ENCODE results near the gene SPATS2L.

The SPATS2L gene

GRCh38 chr2:200350850-200351285, 44.4 kb downstream of the SPATS2L start:
- DNase-seq (ENCODE audit: low spot score): no peak

GRCh38 chr2:200351815-200352214, 45.3 kb downstream of the SPATS2L start:
- DNase-seq (ENCODE audit: low spot score): no peak

- DNase-seq (ENCODE audit: low spot score): no peak
Observed at GRCh38 chr2:200352636-200353035, 46.1 kb downstream of the SPATS2L start.

GRCh38 chr2:200353120-200353519, 46.6 kb downstream of the SPATS2L start:
- no peak for DNase-seq (ENCODE audit: low spot score)

- DNase-seq (ENCODE audit: low spot score): no peak
Observed at GRCh38 chr2:200353874-200354273, 47.4 kb downstream of the SPATS2L start.

DNA sequence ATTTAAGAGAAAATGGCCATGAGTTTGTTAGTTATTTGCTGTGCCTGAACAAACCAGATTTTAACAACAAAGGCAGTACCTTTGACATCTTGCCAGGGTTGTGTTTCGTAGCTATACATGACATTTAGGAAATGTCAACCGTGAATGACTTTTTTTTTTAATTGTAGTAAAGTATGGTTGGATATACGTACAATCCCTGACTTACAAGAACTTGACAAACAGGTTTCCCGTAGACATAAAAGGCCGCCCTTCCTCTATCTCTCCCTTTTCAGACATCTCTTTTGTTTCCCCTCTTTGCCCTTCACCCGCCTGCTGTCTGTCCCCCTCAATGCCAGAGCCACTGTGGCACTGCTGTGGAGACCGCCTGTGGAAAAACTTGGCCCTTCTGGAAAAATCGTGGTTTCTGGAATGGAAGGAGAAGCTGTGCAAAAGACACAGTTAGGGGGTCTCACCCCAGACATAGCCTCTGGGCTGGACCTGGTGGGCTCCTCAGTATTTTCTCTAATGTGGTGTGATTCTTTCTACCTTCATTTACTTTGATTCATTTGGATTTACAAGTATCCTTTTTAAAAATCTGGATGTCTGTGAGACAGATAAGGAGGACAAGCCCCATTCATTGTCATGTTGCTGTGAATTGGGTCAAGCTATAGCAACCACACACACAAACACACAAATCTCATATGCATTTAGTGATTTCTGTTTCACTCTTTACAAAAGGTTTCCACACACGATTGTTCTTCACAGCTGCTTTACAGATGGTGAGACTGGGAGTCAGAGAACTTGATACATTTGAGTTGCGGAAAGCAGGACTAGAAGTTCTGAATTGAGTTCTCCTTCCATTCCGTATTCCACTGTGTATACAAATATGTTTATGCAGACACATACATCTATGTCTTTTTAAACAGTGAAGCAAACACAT, 48.6 kb downstream of the SPATS2L start:
- DNase-seq (ENCODE audit: low spot score): no peak

DNA sequence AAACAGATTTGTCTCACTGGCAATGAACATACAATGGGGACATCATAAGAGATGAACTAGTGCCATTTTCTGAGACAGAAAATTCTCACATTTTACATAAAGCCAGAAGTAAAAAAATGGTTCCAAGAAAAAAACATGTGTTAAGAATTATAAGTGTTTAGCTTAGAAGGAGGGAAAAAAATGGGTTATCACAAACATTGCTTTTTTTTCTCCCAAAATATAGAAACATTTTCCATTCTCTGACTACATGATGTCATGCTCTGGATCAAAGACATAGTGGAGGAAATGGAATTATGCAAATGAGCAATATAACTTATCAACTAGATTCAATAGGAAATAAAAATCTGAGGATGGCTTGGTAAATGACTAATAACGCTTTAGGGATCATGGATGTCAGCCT, 49.8 kb downstream of the SPATS2L start:
- DNase-seq (ENCODE audit: low spot score): no peak

DNA sequence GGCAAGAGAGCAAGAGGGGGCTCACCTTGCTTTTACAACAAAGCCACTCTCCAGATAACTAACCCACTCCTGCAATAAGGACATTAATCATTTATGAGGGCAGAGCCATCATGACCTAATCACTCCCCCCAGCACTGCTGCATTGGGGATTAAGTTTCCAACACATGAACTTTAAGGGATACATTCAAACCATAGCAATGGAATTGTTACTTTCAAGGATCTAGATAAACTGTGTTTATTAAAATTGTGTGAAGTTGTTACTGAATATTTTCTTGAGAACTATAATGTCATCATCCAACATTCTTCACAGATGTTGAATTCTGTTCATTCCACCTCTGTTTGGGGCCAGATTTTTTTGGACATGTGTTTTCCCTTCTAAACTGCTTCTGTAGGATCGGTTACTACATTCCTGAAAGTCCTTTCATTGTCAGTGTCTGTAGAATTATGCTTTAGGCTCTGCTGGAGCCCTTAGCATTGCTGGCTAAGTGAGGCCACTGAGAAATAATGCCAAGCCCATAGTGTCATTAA, 50.4 kb downstream of the SPATS2L start:
- DNase-seq (ENCODE audit: low spot score): no peak

DNA sequence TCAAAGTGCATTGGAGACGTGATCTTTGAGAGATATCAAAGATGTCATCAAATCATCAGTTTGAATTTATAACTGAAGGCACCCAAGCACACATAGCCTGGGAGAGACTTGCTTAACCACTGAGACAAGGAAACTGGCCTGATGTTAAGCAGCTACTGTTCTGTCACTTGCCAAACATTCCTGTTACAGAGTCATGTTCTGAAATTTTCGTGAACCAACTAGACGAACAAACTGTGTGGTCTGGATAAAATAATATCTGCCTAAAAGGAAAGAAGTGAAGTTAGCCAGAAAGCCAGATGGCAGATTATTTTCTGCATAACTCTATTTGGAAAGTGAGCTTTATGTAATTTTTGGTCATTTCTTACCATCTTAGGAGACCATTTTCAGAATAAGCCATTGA, 51.4 kb downstream of the SPATS2L start:
- DNase-seq (ENCODE audit: low spot score): peak; percentile 9

GRCh38 chr2:200359552-200359951, 53.1 kb downstream of the SPATS2L start:
- no peak for DNase-seq (ENCODE audit: low spot score)

GRCh38 chr2:200360364-200360763, 53.9 kb downstream of the SPATS2L start:
- DNase-seq (ENCODE audit: low spot score): no peak

DNA sequence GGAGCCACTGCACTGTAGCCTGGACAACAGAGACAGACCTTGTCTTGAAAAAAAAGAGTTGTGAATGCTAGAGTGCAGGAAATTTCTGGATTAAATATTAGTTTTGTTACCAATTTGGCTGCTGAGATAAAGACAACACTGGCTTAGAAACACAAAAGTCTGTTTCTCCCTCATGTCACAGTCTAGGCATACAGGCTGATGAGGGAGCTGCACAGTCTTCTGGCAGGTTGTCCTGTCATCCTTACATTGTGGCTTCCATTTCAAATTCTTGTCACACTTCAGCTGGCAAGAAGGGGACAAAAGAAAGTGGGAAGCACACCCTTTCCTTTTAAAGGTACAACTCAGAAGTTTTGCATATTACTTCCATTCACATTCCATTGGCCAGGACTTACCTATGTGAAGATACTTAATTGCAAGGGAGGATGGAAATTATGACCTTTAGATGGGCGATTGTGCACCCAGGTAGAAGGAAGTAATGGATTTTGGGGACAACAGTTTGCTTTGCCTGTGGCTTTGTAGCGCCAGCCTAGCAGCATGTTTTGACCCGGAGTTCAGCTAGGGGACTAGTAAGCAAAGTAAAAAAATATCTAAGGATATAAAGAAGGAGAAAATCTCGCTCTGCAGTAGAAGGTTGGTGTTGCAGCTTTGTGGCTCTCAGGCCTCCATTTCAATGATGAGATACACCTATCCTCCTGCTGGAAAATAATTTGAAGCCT, 55.9 kb downstream of the SPATS2L start:
- no peak for DNase-seq (ENCODE audit: low spot score)

DNA sequence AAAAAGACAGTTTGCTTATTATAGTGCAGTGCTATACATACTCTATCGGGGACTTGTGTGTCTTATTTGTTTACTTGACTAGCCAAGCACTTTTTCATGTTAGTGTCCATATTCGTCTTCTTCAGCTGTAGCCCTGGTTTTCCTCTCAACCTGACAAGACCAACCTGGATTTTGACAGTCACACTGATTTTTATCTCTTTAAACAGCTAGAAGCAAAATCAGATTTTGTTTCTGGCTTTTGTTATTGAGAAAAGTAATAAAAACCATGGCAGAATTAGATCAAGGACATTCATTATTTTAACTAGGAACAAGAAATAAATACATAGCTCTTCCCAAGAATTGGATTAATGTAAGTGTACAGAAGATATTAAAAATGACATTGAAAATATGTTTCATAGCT, 56.8 kb downstream of the SPATS2L start:
- DNase-seq (ENCODE audit: low spot score): no peak

DNA sequence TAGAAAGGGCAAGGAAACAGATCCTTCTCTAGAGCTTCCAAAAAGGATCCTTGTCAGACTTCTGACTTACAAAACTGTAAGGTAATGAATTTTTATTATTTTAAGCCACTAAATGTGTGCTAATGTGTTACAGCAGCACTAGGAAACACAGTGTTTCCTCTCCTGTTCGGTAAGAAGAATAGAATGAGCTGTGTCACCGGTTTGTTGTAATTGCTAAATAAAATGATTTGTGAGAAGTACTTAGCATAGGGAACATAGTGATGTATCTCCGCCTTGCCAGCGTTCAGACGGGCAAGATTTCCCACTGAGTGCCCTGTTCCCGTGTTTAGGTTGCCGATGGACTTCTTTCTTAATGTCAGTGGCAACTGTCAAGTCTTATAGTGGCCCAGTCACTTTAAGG, 57.6 kb downstream of the SPATS2L start:
- DNase-seq (ENCODE audit: low spot score): no peak

GRCh38 chr2:200364620-200365019, 58.1 kb downstream of the SPATS2L start:
- DNase-seq (ENCODE audit: low spot score): no peak

GRCh38 chr2:200365209-200365608, 58.7 kb downstream of the SPATS2L start:
- DNase-seq (ENCODE audit: low spot score): peak; percentile 19

DNA sequence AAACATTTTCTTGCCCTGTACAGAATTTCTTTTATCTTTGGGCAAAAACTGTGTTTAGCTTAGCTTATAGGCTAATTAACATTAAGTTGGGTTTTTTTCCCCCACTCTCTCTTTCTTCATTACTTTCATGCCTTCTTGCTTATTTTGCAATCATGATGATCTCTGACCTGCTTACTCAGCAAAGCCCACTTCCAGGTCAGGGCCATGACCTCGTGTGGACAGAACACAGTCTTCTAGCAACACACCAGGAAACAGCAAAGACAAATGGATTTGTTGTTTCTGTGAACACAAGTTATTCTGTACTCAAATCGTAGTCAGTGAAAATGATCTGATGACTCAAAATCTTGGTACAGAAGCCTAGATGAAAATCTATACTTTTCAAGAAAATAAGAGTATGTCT, 60.7 kb downstream of the SPATS2L start:
- no peak for DNase-seq (ENCODE audit: low spot score)

- no peak for DNase-seq (ENCODE audit: low spot score)
Observed at GRCh38 chr2:200369886-200370285, 63.4 kb downstream of the SPATS2L start.

DNA sequence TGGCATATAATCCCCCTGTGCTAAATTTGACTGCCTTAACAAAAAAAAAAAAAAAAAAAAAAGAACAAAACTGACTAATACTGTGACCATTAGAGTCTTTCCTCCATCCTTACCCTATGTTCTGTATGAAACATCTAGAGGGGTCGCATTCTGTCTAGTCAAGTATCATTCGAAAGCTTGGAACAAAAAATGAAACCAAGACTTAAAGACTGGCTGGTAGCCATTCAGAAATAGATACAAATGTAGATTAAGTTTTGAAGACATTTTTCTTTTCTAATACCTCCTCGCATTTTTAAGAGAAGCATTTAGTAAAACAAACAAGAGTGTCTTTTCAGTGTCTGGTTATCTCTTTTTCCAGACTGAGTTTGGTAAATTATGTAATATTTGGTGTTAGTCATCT, 66.7 kb downstream of the SPATS2L start:
- no peak for DNase-seq (ENCODE audit: low spot score)

- no peak for DNase-seq (ENCODE audit: low spot score)
Observed at GRCh38 chr2:200373973-200374416, 67.5 kb downstream of the SPATS2L start.

DNA sequence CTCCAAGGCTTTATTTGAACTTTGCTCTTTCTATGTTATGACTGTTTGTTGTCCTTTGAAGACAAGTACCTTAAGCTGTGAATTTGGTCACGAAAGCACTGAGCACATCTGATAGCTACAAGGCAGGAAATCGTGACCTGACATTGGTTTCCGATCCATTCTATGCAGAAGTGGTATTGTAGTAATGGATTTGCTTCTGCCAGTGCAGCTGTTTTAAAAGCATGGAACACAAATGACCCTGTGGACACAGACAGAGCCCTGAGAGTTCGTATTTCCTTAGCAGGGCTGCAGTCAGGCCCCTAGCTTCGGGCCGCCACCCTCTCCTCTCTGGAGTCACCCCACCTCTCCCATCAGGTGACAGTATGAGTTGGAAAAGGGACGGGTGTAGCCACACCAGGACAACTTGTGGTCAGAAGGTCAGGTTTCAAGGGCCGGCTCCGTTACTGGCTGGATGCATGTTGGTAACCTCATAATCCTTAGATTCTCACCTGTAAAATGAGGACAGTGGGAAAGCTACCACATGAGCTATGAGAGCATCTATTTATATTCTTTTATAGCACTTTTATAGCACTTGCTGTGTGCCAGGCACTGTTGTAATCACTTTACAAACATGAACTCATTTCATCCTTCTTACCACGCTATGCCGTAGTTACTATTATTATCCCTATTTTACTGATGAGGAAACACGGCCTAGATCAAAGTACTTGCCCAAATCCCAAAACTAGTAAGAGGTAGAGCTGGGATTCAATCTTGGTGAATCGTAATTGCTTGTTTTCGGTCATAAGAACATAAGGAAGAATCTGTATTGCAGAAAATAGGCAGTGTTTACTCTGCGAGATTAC, 70.2 kb downstream of the SPATS2L start:
- no peak for DNase-seq (ENCODE audit: low spot score)
